GM12891 (cell line): Measurements from ENCODE around the gene MEGF6.

Experiments
- POLR2A ChIP-seq: IDR thresholded peaks from 2 replicates; pipeline ENCODE4 v1.6.1; 2011; ENCODE audit warnings: low read depth, low read length, control low read depth
- POLR2AphosphoS5 ChIP-seq: IDR thresholded peaks from 2 replicates; pipeline ENCODE4 v1.6.1; 2011; ENCODE audit warnings: low read depth, low read length, control low read depth
- TAF1 ChIP-seq: IDR thresholded peaks from 2 replicates; pipeline ENCODE4 v1.6.1; 2011; ENCODE audit warnings: low read depth, low read length, control low read depth

- TF ChIP-seq POLR2AphosphoS5 (no peak), TAF1 (no peak), POLR2A (no peak)
Measured at GRCh38 chr1:3598522-3599285, 12.6 kb downstream of the MEGF6 start.
